CD4-positive, alpha-beta T cell (primary cell): ENCODE results near the gene TMEM132E. TPM values are rescaled to one million over a fixed set of nuclear protein-coding genes. Genes with fewer than 3 reads are reported as not detected.

ENCODE experiments used
- ATAC-seq: fragments of 200-7000 bp; cut with Tn5 transposase; one replicate; pipeline ENCODE4 v1.10.0; 2022; ENCODE audit warnings: mild to moderate bottlenecking; ENCODE audit not compliant: poor library complexity
- CTCF ChIA-PET: fragments of 350-600 bp; sonication (Branson Sonifier 250); formaldehyde crosslinking; loops from one replicate; lab custom pipeline; 2021; ENCODE audit warnings: antibody characterized with exemption, inconsistent platforms; lab: Charles Lee
- POLR2A ChIA-PET: fragments of 350-600 bp; sonication (Branson Sonifier 250); formaldehyde crosslinking; loops from one replicate; lab custom pipeline; 2021; ENCODE audit warnings: antibody characterized with exemption, inconsistent platforms; lab: Charles Lee
- DNase-seq, 14 experiments: peaks; one replicate each; pipeline ENCODE4 v3.0.0-alpha.2; 2013 to 2020; ENCODE audit warnings: mixed read lengths in 2 of 14
- H3K27ac ChIP-seq, 2 donors: one replicate each; pipeline versions ENCODE4 v1.5.1 to v1.7.0; 2013; ENCODE audit warnings: low read length in 2 of 2, low read depth in 1 of 2, mild to moderate bottlenecking in 1 of 2
- H3K27me3 ChIP-seq, 2 experiments: 1 replicate in 1 of 2; 2 replicates in 1 of 2; pipeline versions ENCODE4 v1.6.1 to v1.7.0; 2013; ENCODE audit warnings: low read length in 2 of 2, control low read depth in 1 of 2, mild to moderate bottlenecking in 1 of 2, moderate library complexity in 1 of 2; ENCODE audit not compliant: insufficient read depth in 2 of 2, control insufficient read depth in 1 of 2
- H3K36me3 ChIP-seq: one replicate; pipeline ENCODE4 v1.6.1; 2013; ENCODE audit warnings: low read length, control low read depth; ENCODE audit not compliant: insufficient read depth
- H3K4me1 ChIP-seq: one replicate; pipeline ENCODE4 v1.6.1; 2013; ENCODE audit warnings: low read length, control low read depth; ENCODE audit not compliant: insufficient read depth
- H3K4me3 ChIP-seq: one replicate; pipeline ENCODE4 v1.5.1; 2013; ENCODE audit warnings: mild to moderate bottlenecking, low read length, moderate library complexity
- H3K9me3 ChIP-seq, 2 experiments: 1 replicate in 1 of 2; 2 replicates in 1 of 2; pipeline versions ENCODE4 v1.6.1 to v1.7.0; 2013; ENCODE audit warnings: low read length in 2 of 2, mild to moderate bottlenecking in 2 of 2, control low read depth in 1 of 2, moderate library complexity in 1 of 2; ENCODE audit not compliant: control insufficient read depth in 1 of 2, insufficient read depth in 1 of 2
- H3K27ac Mint-ChIP-seq: one replicate; pipeline ENCODE4 v1.8.0; 2020; ENCODE audit warnings: mixed read lengths
- H3K27me3 Mint-ChIP-seq: one replicate; pipeline ENCODE4 v1.8.0; 2021; ENCODE audit warnings: mixed read lengths
- H3K36me3 Mint-ChIP-seq: one replicate; pipeline ENCODE4 v1.8.0; 2021; ENCODE audit warnings: low read depth, mixed read lengths
- H3K4me1 Mint-ChIP-seq: one replicate; pipeline ENCODE4 v1.8.0; 2021; ENCODE audit warnings: low read depth, mixed read lengths
- H3K4me3 Mint-ChIP-seq: one replicate; pipeline ENCODE4 v1.8.0; 2020; ENCODE audit warnings: mild to moderate bottlenecking, mixed read lengths
- H3K9me3 Mint-ChIP-seq: one replicate; pipeline ENCODE4 v1.8.0; 2020; ENCODE audit warnings: mixed read lengths
- CTCF ChIP-seq: fragments of 200-600 bp; IDR thresholded peaks from one replicate; pipeline ENCODE4 v1.8.0; 2022; ENCODE audit warnings: antibody characterized with exemption, mild to moderate bottlenecking
- intact Hi-C, 2 experiments: fragments of 100-400 bp; cut with DNase I in 1 of 2; cut with micrococcal nuclease in 1 of 2; formaldehyde crosslinking; loops; one replicate each; pipeline versions ENCODE4 v1.15.1 to v1.9.0; 2023 to 2025; cut with DNase I, micrococcal nuclease
- total RNA-seq, 174 experiments: library from RNA in 2 of 174; stranded (reverse) in 2 of 174; gene quantifications; one replicate each; pipeline ENCODE4 v1.2.3 and lab custom pipeline; 2021 to 2026

TMEM132E gene
- total RNA-seq, 2 experiments from 2014 or later = 0.05 TPM; not detected in 1

GRCh38 chr17:34607917-34608316 lies 28.5 kb downstream of the TMEM132E start:
- Mint-ChIP-seq H3K4me3 (no peak overlapping the region), H3K9me3 (no peaks in the 10 kb centered on the region), H3K27ac (no peak overlapping the region), H3K4me1 (no peaks in the 10 kb centered on the region), H3K36me3 (no peaks in the 10 kb centered on the region), H3K27me3 (peaks cover 67% of the 10 kb centered on the region)
- TF ChIP-seq CTCF = no peak
- Histone ChIP-seq H3K9me3 (no peaks in the 10 kb centered on the region), H3K4me1 (no peaks in the 10 kb centered on the region), H3K27me3 (peaks cover 33 to 42% of the 10 kb centered on the region in 2 experiments), H3K36me3 (no peaks in the 10 kb centered on the region), H3K4me3 (no peak overlapping the region), H3K27ac (no peak overlapping the region)
- POLR2A ChIA-PET = no interaction called here
- CTCF ChIA-PET = no interaction called here
- intact Hi-C loops = no loop called here
- no peak for ATAC-seq
- DNase-seq = no peak

DNA sequence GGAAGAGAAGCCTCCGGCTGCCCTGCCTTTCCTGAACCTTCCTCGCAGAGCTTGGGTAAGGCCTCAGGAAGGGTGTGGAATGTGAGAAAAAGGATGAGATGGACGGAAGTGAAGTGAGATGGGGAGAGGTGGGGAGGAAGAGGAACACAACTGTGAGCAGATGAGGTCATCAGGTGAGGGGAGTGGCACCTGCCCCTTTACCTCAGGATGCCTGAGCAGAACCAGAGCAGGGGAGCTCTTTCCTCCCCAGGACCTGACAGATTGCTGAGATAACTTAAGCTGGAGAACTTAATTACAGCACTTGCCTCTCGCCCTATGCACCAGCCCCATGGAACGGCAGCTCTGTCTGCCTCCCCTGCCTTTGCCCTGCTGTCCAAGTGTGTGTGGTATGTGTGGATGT lies 29.8 kb downstream of the TMEM132E start:
- POLR2A ChIA-PET = no interaction called here
- H3K27me3 ChIP-seq = peaks cover 41 to 51% of the 10 kb centered on the region in 2 experiments
- H3K36me3 ChIP-seq = no peaks in the 10 kb centered on the region
- intact Hi-C loops = no loop called here
- Mint-ChIP-seq H3K36me3 (no peaks in the 10 kb centered on the region), H3K4me1 (no peaks in the 10 kb centered on the region), H3K9me3 (no peaks in the 10 kb centered on the region), H3K4me3 (no peak overlapping the region), H3K27me3 (peaks cover 70% of the 10 kb centered on the region), H3K27ac (no peak overlapping the region)
- CTCF ChIA-PET = no interaction called here
- no peak overlapping the region for H3K4me3 ChIP-seq
- TF ChIP-seq CTCF = no peak
- no peak overlapping the region for H3K27ac ChIP-seq
- H3K4me1 ChIP-seq = no peaks in the 10 kb centered on the region
- no peak for ATAC-seq
- no peak for DNase-seq
- H3K9me3 ChIP-seq = no peaks in the 10 kb centered on the region

- Mint-ChIP-seq H3K4me3 (no peak overlapping the region), H3K9me3 (no peaks in the 10 kb centered on the region), H3K4me1 (no peaks in the 10 kb centered on the region), H3K27me3 (peaks cover 72% of the 10 kb centered on the region), H3K36me3 (no peaks in the 10 kb centered on the region), H3K27ac (no peak overlapping the region)
- ChIA-PET CTCF (no interaction called here), POLR2A (no interaction called here)
- intact Hi-C loops = no loop called here
- no peak for TF ChIP-seq CTCF
- H3K27ac ChIP-seq = no peak overlapping the region
- H3K36me3 ChIP-seq = no peaks in the 10 kb centered on the region
- H3K27me3 ChIP-seq = peaks cover 43 to 58% of the 10 kb centered on the region in 2 experiments
- no peak for DNase-seq
- no peak overlapping the region for H3K4me3 ChIP-seq
- ATAC-seq = no peak
- H3K4me1 ChIP-seq = no peaks in the 10 kb centered on the region
- no peaks in the 10 kb centered on the region for H3K9me3 ChIP-seq
Observed at GRCh38 chr17:34610039-34610438, 30.7 kb downstream of the TMEM132E start.
